GM12878 (cell line): ENCODE results near the gene ZC3H12D. TPM values are rescaled to one million over a fixed set of nuclear protein-coding genes. Genes with fewer than 3 reads are reported as not detected.

ENCODE experiments used
- ATAC-seq: fragments of 200-7000 bp; cut with Tn5 transposase; 3 replicates; pipeline ENCODE4 v1.9.1; 2020; ENCODE audit warnings: mild to moderate bottlenecking, moderate library complexity
- BruUV-seq: library from RNA; stranded (reverse); fragments of 400-500 nt; replicated peaks from 2 replicates; lab custom pipeline; 2021; lab: Mats Ljungman, UMichigan
- CTCF ChIA-PET: fragments of 300-600 bp; sonication (Branson Sonifier 250); formaldehyde crosslinking; extraction: SDS; loops from one replicate; lab custom pipeline; 2021; ENCODE audit warnings: inconsistent platforms; lab: Yijun Ruan, JAX
- POLR2A ChIA-PET: fragments of 350-600 bp; formaldehyde crosslinking; extraction: SDS; loops from one replicate; lab custom pipeline; 2021; ENCODE audit warnings: inconsistent platforms; lab: Charles Lee
- RAD21 ChIA-PET: fragments of 300-600 bp; sonication (Branson Sonifier 250); formaldehyde crosslinking; loops from one replicate; lab custom pipeline; 2023; ENCODE audit warnings: antibody characterized with exemption; ENCODE audit not compliant: unreplicated experiment; lab: Charles Lee
- SMC1A ChIA-PET: fragments of 300-600 bp; sonication (Branson Sonifier 250); formaldehyde crosslinking; loops from one replicate; lab custom pipeline; 2023; ENCODE audit not compliant: unreplicated experiment, uncharacterized antibody; lab: Charles Lee
- DNase-seq: peaks from one replicate; pipeline ENCODE4 v3.0.0-alpha.2; 2011; ENCODE audit warnings: low read depth, low spot score
- FAIRE-seq: peaks from 3 replicates; lab custom pipeline; 2011; peaks lifted over from hg19 to GRCh38; lab: Jason Lieb, UNC
- H2AFZ ChIP-seq: 2 replicates; pipeline ENCODE4 v1.6.0; 2011; ENCODE audit warnings: low read depth, low read length, control low read depth; ENCODE audit not compliant: control insufficient read depth
- H3K27ac ChIP-seq: 2 replicates; pipeline ENCODE4 v1.5.1; 2011; ENCODE audit warnings: control low read depth; ENCODE audit not compliant: control insufficient read depth, insufficient read depth
- H3K27me3 ChIP-seq, 2 experiments: replicated peaks in 1 of 2; 2 replicates each; pipeline versions ENCODE4 v1.6.0 to v1.6.1; 2011; ENCODE audit warnings: low read length in 1 of 2; ENCODE audit not compliant: control insufficient read depth in 2 of 2, insufficient read depth in 2 of 2
- H3K36me3 ChIP-seq, 2 experiments: 2 replicates each; pipeline ENCODE4 v1.5.1; 2011; ENCODE audit warnings: low read length in 1 of 2; ENCODE audit not compliant: control insufficient read depth in 2 of 2, insufficient read depth in 2 of 2
- H3K4me1 ChIP-seq: 2 replicates; pipeline ENCODE4 v1.6.1; 2011; ENCODE audit warnings: mild to moderate bottlenecking, low read length, moderate library complexity, mixed read lengths; ENCODE audit not compliant: control insufficient read depth, insufficient read depth
- H3K4me2 ChIP-seq: 2 replicates; pipeline ENCODE4 v1.6.0; 2011; ENCODE audit warnings: control low read depth; ENCODE audit not compliant: control insufficient read depth, insufficient read depth
- H3K4me3 ChIP-seq: fragments of 200-600 bp; sonication (generic); 2 replicates; pipeline ENCODE4 v1.5.1; 2016
- H3K79me2 ChIP-seq: 2 replicates; pipeline ENCODE4 v1.6.0; 2011; ENCODE audit warnings: low read length; ENCODE audit not compliant: control insufficient read depth, insufficient read depth
- H3K9ac ChIP-seq: 2 replicates; pipeline ENCODE4 v1.8.0; 2011; ENCODE audit warnings: low read length, control low read depth, mixed read lengths; ENCODE audit not compliant: control insufficient read depth, insufficient read depth
- H3K9me3 ChIP-seq: replicated peaks from 3 replicates; pipeline ENCODE4 v1.5.1; 2011; ENCODE audit warnings: mild to moderate bottlenecking, low read length; ENCODE audit not compliant: control insufficient read depth, insufficient read depth
- H4K20me1 ChIP-seq: 2 replicates; pipeline ENCODE4 v1.6.0; 2011; ENCODE audit not compliant: control insufficient read depth, insufficient read depth
- CEBPZ ChIP-seq: fragments of 150-350 bp; IDR thresholded peaks from 2 replicates; pipeline ENCODE4 v1.6.1; 2016; ENCODE audit warnings: low read depth, low read length
- FOS ChIP-seq: IDR thresholded peaks from 3 replicates; pipeline ENCODE4 v1.6.1; 2011; ENCODE audit warnings: borderline replicate concordance; ENCODE audit not compliant: insufficient read length; ENCODE audit errors: extremely low read depth
- HSF1 ChIP-seq: fragments of 150-350 bp; IDR thresholded peaks from 2 replicates; pipeline ENCODE4 v1.6.1; 2014; ENCODE audit warnings: mild to moderate bottlenecking, low read depth, low read length
- IRF5 ChIP-seq: fragments of 450-650 bp; IDR thresholded peaks from 2 replicates; pipeline ENCODE4 v1.6.1; 2017; ENCODE audit warnings: borderline replicate concordance
- KDM1A ChIP-seq: fragments of 200-600 bp; sonication (generic); IDR thresholded peaks from 2 replicates; pipeline ENCODE4 v1.6.1; 2016; ENCODE audit warnings: borderline replicate concordance
- NRF1 ChIP-seq: conservative IDR thresholded peaks from 2 replicates; pipeline ENCODE4 v1.6.1; 2011; ENCODE audit warnings: mild to moderate bottlenecking, low read depth, low read length, improper control_type of control experiment
- PAX8 ChIP-seq: fragments of 450-650 bp; IDR thresholded peaks from 2 replicates; pipeline ENCODE4 v1.6.1; 2017; ENCODE audit warnings: mild to moderate bottlenecking, moderate library complexity
- SRF ChIP-seq, 2 experiments: IDR thresholded peaks; 2 replicates each; pipeline ENCODE4 v1.6.1; 2011; ENCODE audit warnings: low read depth in 2 of 2, low read length in 2 of 2, mild to moderate bottlenecking in 1 of 2, moderate library complexity in 1 of 2
- ZNF24 ChIP-seq: fragments of 450-650 bp; IDR thresholded peaks from 2 replicates; pipeline ENCODE4 v1.6.1; 2017; ENCODE audit warnings: antibody characterized with exemption, mild to moderate bottlenecking
- ZNF687 ChIP-seq: fragments of 450-650 bp; IDR thresholded peaks from 2 replicates; pipeline ENCODE4 v1.6.1; 2017; ENCODE audit warnings: mild to moderate bottlenecking, moderate library complexity
- WGBS: methylation state at CpG from one replicate; pipeline ENCODE4 v1.1.6; 2016; ENCODE audit warnings: low lambda C conversion rate; ENCODE audit not compliant: insufficient replicate concordance, insufficient coverage; ENCODE audit errors: missing lambda C conversion rate; 5-methylcytosine and 5-hydroxymethylcytosine counted together
- in situ Hi-C: fragments of 300-500 bp; cut with MboI; formaldehyde crosslinking; loops from 9 replicates; pipeline ENCODE4 v1.14.3; 2018; ENCODE audit warnings: mixed read lengths
- intact Hi-C: fragments of 100-400 bp; cut with micrococcal nuclease; formaldehyde crosslinking; loops from one replicate; pipeline ENCODE4 v1.14.2; 2022; ENCODE audit not compliant: unreplicated experiment
- polyA plus RNA-seq, 11 experiments: library from polyadenylated mRNA; depleted of rRNA in 4 of 11; unstranded in 6 of 11; stranded (reverse) in 5 of 11; fragments of >200 nt; fragmentation: Nextera tagmentation in 4 of 11; fragmentation: Illumina TruSeq in 1 of 11; extraction: Ambion mirVana in 4 of 11; extraction: Trizol in 1 of 11; gene quantifications; 1 replicate in 1 of 11; 2 replicates in 10 of 11; pipeline versions ENCODE4 v1.2.1 to v1.2.3, GENCODE V29; 2011 to 2016; ENCODE audit warnings: inconsistent platforms in 2 of 11, missing spikeins in 2 of 11, low read depth in 1 of 11
- total RNA-seq, 4 experiments: library from RNA; depleted of rRNA in 3 of 4; stranded (reverse); fragments of >200 nt in 3 of 4; fragmentation: Illumina TruSeq in 1 of 4; extraction: Trizol in 1 of 4; gene quantifications; 2 replicates each; pipeline versions ENCODE4 v1.2.1 to v1.2.3, GENCODE V29; 2013 to 2021

Gene ZC3H12D
- total and polyA plus RNA-seq, 10 of the 15 experiments (the other 5 are each of a cell fraction or from before 2014, with no cell fraction given): 1.4 to 29.7 (median 8.8) TPM

GRCh38 chr6:149419696-149420404 lies 65.0 kb downstream of the ZC3H12D start (continued):
- 0 out of 2 replicates have a peak, but pooled peaks have one; percentile 29 for TF ChIP-seq ZNF687

GRCh38 chr6:149414821-149415220 lies 70.0 kb downstream of the ZC3H12D start:
- SMC1A ChIA-PET: interaction anchor here (1.3 kb wide), 1 partner anchor 70 kb away, joined by 3 read pairs; the partner anchor contains the start of gene ZC3H12D
- intact Hi-C loops (no loop called here), in situ Hi-C loops (no loop called here)
- Histone ChIP-seq H3K27ac (no peak overlapping the region), H3K9ac (no peak overlapping the region), H3K9me3 (no peaks in the 10 kb centered on the region), H3K36me3 (peaks cover 2 to 4% of the 10 kb centered on the region in 2 experiments; a peak in 2 of 4 replicates), H3K4me1 (peaks cover 11% of the 10 kb centered on the region), H3K4me2 (no peak overlapping the region), H4K20me1 (no peaks in the 10 kb centered on the region), H3K4me3 (no peak overlapping the region), H3K79me2 (no peaks in the 10 kb centered on the region), H3K27me3 (no peaks in the 10 kb centered on the region), H2AFZ (no peak overlapping the region)
- RAD21 ChIA-PET: interaction anchor here (0.7 kb wide), 1 partner anchor 67 kb away, joined by 4 read pairs; no protein-coding TSS in a partner anchor
- CTCF ChIA-PET: interaction anchor here (3.2 kb wide), 1 partner anchor 17 kb away, joined by 16 read pairs; no protein-coding TSS in a partner anchor
- WGBS: 96% methylated on average over 4 of the region's 4 CpGs
- POLR2A ChIA-PET: no interaction called here
- ATAC-seq (no peak), DNase-seq (no peak), FAIRE-seq (no peak)
- no TSS peak for BruUV-seq
- no peak for TF ChIP-seq PAX8
- TF ChIP-seq SRF (IDR thresholded peaks at IDR 0.05; ENCODE audit: low read depth in 2 of 2, low read length in 2 of 2): no peak
- no peak for TF ChIP-seq ZNF24
- no peak for TF ChIP-seq HSF1
- TF ChIP-seq KDM1A: no peak
- no peak for TF ChIP-seq IRF5
- no peak for TF ChIP-seq NRF1
- TF ChIP-seq FOS: no peak
- no peak for TF ChIP-seq CEBPZ
